ENCODE results near the gene CSNK1G2. TPM values are rescaled to one million over a fixed set of nuclear protein-coding genes. Genes with fewer than 3 reads are reported as not detected.

The CSNK1G2 gene
- total RNA-seq, 1 donor from 2014 or later = 24.5 TPM

DNA sequence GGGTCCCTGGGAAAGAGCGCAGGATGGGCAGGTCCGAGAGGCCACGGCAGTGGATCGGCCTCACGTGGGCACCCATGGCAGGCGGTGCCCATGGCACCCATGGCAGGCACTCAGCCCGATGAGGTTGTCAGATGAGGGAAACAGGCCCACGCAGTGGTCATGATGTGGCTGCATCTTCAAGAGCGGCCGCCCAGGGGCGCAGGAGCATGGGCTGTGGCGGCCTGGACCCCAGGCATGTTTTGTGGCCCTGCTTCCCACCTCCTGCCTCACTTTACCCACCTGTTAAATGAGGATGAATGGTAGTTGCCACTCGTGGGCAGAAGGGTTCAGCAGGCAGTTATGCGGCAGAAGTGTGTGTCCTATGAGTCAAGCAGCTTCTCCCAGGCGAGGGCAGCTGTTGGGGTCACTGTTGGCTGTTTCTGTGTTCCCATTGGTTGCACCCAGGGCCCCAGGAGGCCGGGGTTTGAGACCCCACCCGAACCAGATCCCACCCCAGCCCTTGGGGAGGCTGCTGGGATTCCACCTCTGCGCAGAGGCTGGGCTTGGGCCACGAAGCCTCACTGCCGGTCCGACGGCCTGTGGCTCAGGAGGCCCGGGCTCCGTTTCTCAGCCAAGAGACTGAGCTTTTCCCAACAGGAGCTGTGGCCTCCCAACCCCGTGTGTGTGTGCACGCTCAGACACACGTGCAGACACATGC lies 30.0 kb downstream of the CSNK1G2 start:
- no peak for DNase-seq

DNA sequence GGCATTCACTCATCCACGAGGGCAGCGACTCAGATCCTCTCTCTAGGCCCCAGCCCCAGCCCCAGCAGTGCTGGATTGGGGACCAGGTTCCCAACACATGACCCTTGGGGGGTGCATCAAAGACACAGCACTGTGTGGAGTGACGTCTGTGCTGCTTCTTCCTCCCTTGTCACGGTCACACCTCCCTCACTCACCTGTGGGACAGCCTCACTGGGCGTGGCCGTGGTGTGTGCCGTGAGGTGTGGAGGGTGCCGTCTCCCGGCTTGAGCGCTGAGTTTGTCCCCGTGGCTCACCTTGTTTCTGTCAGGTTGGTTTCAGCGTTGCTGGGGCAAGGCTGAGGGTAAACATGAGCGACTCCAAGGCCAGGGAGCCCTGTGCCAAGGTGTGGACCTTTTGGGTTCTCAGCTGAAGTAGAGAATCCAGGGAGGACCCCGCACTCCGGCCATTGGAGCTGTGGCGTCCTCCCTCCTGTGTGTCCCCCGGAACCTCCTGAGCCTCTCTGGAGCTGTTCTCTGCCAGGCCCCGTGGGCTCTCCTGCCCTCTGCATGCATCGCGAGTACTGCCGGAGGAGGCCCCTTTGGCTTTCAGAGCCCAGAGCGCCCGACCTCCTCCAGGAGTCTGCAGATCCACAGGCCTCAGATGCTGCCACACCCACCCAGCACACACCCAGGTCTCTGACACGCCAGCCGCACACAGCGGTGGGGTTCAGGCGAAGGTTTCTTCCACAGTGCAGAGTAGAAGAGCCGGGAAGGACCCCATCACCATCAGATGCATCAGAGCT lies 33.6 kb downstream of the CSNK1G2 start:
- H3K4me3 ChIP-seq = no peak overlapping the region
- no peak for DNase-seq
- H3K27ac ChIP-seq (replicated peaks) = no peak overlapping the region
- H3K27me3 ChIP-seq (ENCODE audit: low read depth) = no peaks in the 10 kb centered on the region
- peaks cover 40% of the 10 kb centered on the region for H3K36me3 ChIP-seq
- H3K4me1 ChIP-seq = no peaks in the 10 kb centered on the region
- no peak for TF ChIP-seq CTCF (IDR thresholded peaks at IDR 0.05; ENCODE audit: borderline replicate concordance)
- intact Hi-C loops (cut with micrococcal nuclease) = no loop called here
- H3K9me3 ChIP-seq (replicated peaks) = no peaks in the 10 kb centered on the region

More for the DNA sequence above, 30.0 kb downstream of the CSNK1G2 start:
- Histone ChIP-seq H3K9me3 (replicated peaks) (no peaks in the 10 kb centered on the region), H3K4me1 (no peaks in the 10 kb centered on the region), H3K27me3 (ENCODE audit: low read depth) (no peaks in the 10 kb centered on the region), H3K4me3 (no peak overlapping the region), H3K27ac (replicated peaks) (no peak overlapping the region), H3K36me3 (peaks cover 31% of the 10 kb centered on the region)
- intact Hi-C loops (cut with micrococcal nuclease) = no loop called here
- TF ChIP-seq CTCF (IDR thresholded peaks at IDR 0.05; ENCODE audit: borderline replicate concordance) = no peak

- Histone ChIP-seq H3K36me3 (peaks cover 40% of the 10 kb centered on the region), H3K4me1 (no peaks in the 10 kb centered on the region), H3K27me3 (ENCODE audit: low read depth) (no peaks in the 10 kb centered on the region), H3K4me3 (no peak overlapping the region), H3K27ac (replicated peaks) (no peak overlapping the region), H3K9me3 (replicated peaks) (no peaks in the 10 kb centered on the region)
- intact Hi-C loops (cut with micrococcal nuclease) = no loop called here
- no peak for DNase-seq
- TF ChIP-seq CTCF (IDR thresholded peaks at IDR 0.05; ENCODE audit: borderline replicate concordance) = no peak
Measured at GRCh38 chr19:1975162-1975480, 34.1 kb downstream of the CSNK1G2 start.

- H3K4me1 ChIP-seq = no peaks in the 10 kb centered on the region
- H3K4me3 ChIP-seq = no peak overlapping the region
- no peaks in the 10 kb centered on the region for H3K27me3 ChIP-seq (ENCODE audit: low read depth)
- H3K27ac ChIP-seq (replicated peaks) = no peak overlapping the region
- no peak for DNase-seq
- intact Hi-C loops (cut with micrococcal nuclease) = no loop called here
- H3K9me3 ChIP-seq (replicated peaks) = no peaks in the 10 kb centered on the region
- TF ChIP-seq CTCF (IDR thresholded peaks at IDR 0.05; ENCODE audit: borderline replicate concordance) = no peak
- H3K36me3 ChIP-seq = peaks cover 47% of the 10 kb centered on the region
Measured at GRCh38 chr19:1977120-1977519, 36.1 kb downstream of the CSNK1G2 start.

DNA sequence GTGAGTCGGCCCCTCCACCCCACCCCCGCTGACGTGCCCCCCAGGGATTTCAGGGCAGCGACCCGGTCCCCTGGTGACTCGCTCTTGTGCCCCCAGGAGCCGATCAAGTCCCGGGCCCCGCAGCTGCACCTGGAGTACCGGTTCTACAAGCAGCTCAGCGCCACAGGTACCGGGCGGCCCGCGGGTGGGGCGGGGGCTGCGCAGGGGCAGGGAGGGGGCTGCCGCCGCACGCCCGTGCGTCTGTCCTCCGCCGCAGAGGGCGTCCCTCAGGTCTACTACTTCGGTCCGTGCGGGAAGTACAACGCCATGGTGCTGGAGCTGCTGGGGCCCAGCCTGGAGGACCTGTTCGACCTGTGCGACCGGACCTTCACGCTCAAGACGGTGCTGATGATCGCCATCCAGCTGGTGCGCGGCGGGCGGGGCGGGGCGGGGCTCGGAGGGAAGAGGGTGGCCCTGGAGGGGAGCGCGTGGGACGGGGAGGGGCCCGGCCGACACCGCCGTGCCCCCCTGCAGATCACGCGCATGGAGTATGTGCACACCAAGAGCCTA lies 37.4 kb downstream of the CSNK1G2 start:
- Histone ChIP-seq H3K4me1 (no peaks in the 10 kb centered on the region), H3K27me3 (ENCODE audit: low read depth) (no peaks in the 10 kb centered on the region), H3K27ac (replicated peaks) (no peak overlapping the region), H3K36me3 (peaks cover 57% of the 10 kb centered on the region), H3K9me3 (replicated peaks) (no peaks in the 10 kb centered on the region), H3K4me3 (no peak overlapping the region)
- no peak for DNase-seq
- no peak for TF ChIP-seq CTCF (IDR thresholded peaks at IDR 0.05; ENCODE audit: borderline replicate concordance)
- intact Hi-C loops (cut with micrococcal nuclease) = no loop called here
